ENCODE measurements around the gene TMEM203.

DNA sequence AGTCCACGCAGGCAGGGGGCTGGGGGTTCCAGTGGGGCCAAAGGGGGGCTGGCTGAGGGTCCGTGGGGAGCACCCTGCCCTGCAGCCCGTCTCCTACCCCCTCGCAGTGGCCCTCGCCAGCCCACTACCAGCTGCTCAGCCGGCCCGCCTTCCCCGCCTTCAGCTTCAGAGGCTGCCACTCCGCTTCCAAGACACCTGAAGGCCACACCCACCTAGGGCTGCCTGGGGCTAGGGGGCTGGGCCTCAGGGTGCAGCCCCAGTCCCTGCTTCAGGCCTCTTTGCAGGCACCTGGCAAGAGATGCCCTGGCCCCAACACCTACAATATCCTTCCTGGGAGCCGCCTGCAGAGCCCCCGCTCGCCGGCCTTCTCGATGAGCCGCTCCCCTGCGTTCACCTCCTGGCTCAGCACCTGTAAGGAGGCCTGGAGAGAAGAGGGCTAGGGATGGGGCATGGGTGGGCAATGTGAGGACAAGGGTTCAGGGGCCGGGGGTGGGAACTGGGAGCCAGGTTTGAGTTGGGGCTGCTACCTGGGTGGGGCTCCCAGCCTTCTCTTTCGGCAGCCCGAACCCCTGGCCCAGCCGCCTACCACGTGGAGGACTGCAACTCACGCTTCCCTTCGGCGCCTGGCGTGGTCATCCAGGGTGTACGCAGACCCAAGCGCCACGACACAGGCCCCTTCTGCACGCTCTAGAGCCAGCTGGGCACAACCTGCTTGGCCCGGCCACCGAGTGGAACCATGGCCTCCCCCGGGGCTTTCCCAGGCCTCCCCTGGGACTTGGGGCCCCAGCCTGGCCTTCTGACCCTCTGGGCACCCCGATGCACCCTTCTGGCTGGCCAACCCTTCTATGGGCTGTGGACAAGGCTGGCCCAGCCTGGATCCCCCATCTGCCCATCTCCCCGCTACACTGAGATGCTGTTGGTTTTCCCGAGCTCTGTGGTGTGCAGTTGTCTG is 47.4 kb upstream of the TMEM203 start:
- no peak for TF ChIP-seq POLR2A (IDR thresholded peaks at IDR 0.05; ENCODE audit: low read depth)
- no peak for TF ChIP-seq EP300 (IDR thresholded peaks at IDR 0.05)

Measured in esophagus muscularis mucosa (tissue), 2 donors.